ENCODE results near the gene COX8A.

The COX8A gene

DNA sequence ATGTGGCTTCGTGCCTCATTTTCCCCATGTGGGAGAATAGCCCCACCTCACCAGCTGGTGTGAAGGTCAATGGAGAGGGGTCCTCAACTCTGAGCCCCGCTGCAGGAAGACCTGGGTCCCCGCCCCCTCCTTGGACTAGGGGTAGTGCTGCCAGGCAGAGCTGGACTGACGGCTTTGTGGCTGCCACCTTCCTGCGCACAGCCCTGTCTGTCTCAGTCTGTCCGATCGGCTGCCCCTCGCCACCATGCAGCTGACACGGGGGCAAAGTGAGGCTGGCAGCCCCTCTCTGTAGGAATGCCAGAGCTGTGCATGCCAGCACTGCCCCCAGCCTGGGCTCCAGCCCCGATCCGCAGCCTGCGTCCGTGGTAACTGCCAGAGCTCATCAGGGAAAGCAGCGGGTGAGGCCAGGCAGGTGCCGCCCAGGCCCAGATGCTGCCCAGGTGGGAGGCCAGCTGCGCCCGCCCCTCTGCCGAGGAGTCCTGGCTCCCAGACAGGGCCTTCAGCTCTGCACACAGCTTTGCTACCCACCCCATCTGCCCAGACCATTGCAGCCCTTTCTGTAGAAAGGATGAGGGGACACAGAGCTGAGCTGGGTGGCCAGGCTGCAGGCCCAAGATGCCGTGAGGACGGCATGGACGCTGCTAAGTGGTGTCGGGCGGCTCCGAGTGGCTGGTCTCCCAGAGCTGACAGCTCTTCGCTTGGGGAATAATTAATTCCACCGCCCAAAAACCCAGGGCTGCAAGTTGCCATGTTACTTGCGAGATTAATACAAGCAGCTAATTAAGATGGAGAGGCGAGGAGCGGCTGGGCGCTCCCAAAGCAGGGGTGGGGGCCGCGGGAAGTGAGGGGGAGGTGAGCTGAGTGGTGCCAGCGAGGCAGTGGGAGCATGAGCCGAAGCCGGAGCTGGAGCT is 41.8 kb downstream of the COX8A start:
- H3K36me3 ChIP-seq (ENCODE audit: insufficient read depth, low read depth, low read length), result no peaks in the 10 kb centered on the region
- H3K9me3 ChIP-seq (ENCODE audit: insufficient read depth, low read depth, low read length), result no peaks in the 10 kb centered on the region
- peaks cover 80% of the 10 kb centered on the region for H3K27me3 ChIP-seq (ENCODE audit: insufficient read depth, low read length)
- no peak overlapping the region for H3K9ac ChIP-seq (ENCODE audit: low read depth, low read length)
- no peaks in the 10 kb centered on the region for H3K4me1 ChIP-seq (ENCODE audit: insufficient read depth, low read length)
- no peak overlapping the region for H3K27ac ChIP-seq (ENCODE audit: low read length)
- no peak overlapping the region for H3K4me3 ChIP-seq (ENCODE audit: low read length)

DNA sequence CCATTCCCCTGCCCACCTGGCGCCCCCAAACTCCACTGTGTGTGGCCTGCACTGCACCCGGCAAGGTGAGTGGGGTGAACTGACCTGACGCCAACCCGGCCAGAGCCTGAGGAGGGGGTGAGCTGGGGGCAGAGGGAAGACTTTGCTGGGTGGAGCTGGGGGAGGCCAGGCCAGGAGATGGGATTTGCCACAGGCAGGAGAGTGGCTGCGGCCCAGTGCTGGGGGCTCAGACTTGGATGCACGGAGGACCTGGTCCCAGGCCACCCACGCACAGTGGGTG is 43.5 kb downstream of the COX8A start:
- Histone ChIP-seq H3K4me1 (ENCODE audit: insufficient read depth, low read length) (peaks cover 9% of the 10 kb centered on the region; the same call in 1 of the 2 replicates), H3K9ac (ENCODE audit: low read depth, low read length) (no peak overlapping the region), H3K27ac (ENCODE audit: low read length) (no peak overlapping the region), H3K9me3 (ENCODE audit: insufficient read depth, low read depth, low read length) (no peaks in the 10 kb centered on the region), H3K36me3 (ENCODE audit: insufficient read depth, low read depth, low read length) (no peaks in the 10 kb centered on the region), H3K4me3 (ENCODE audit: low read length) (no peak overlapping the region), H3K27me3 (ENCODE audit: insufficient read depth, low read length) (peaks cover 75% of the 10 kb centered on the region)

DNA sequence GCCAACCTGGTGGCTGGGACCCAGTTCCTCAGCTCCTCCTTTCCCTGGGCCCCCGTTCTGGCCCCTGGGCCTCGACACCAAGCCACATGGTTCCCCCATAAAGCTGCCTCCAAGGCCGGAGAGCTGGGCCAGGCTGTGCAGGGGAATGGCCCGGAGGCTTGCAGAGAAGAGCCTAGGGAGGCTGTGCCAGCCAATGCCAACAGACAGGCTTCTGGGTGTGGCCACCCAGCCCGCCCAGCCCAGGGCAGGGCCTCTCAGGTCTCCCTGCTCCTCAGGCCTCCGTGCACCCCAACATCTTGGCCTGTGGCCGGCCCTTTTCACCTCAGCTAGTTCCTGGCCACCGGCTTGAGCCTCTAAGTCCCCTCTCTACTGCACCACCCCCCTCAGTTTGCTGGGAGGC is 43.9 kb downstream of the COX8A start:
- H3K27me3 ChIP-seq (ENCODE audit: insufficient read depth, low read length), result peaks cover 71% of the 10 kb centered on the region
- no peak overlapping the region for H3K4me3 ChIP-seq (ENCODE audit: low read length)
- peaks cover 9% of the 10 kb centered on the region; the same call in 1 of the 2 replicates for H3K4me1 ChIP-seq (ENCODE audit: insufficient read depth, low read length)
- no peak overlapping the region for H3K9ac ChIP-seq (ENCODE audit: low read depth, low read length)
- H3K27ac ChIP-seq (ENCODE audit: low read length), result no peak overlapping the region
- H3K36me3 ChIP-seq (ENCODE audit: insufficient read depth, low read depth, low read length), result no peaks in the 10 kb centered on the region
- H3K9me3 ChIP-seq (ENCODE audit: insufficient read depth, low read depth, low read length), result no peaks in the 10 kb centered on the region

DNA sequence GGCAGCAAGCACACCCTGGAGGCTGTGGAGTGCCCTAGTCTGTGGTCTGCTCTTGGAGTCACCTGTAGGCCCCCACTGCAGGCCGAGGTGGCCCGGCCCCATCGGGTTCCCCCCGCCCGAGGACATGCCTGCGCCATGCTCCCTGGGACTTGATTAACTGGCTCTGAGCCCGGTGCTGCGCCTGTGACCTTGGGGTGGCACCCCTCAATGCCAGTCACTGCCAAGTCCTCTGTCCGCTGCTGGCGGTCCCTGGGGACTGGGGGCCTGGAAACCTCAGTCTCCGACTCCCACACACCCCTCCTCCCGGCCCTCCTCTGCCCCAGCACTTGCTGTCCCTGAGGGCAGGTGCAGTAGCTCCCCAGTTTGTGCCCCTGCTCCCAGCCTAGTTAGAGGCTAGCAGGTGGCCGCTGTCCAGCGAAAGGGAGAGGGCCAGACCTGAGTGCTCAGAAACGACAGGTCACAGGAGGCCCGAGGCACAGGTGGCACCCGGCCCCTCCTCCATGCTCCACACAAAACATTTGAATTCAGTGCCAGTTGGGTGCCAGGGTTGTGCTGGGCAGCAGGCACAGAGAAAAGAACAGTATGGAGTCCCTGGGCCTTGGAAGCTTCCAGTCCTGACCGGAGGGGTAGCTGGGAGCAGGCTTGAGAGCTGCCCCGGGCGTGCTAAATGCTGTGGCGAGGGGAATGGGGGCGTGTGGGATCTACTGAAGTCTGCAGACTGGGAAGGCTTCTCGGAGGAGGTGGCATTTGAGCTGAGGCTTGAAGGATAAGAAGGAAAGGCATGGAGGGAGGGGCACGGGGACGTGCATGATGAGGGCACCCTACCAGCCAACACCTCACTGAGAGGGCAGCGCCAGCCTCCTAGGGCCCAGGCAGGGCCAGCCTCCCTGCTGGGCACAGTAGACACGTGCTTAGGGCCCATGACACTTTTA is 45.0 kb downstream of the COX8A start:
- no peaks in the 10 kb centered on the region for H3K36me3 ChIP-seq (ENCODE audit: insufficient read depth, low read depth, low read length)
- no peak overlapping the region for H3K4me3 ChIP-seq (ENCODE audit: low read length)
- H3K9ac ChIP-seq (ENCODE audit: low read depth, low read length), result no peak overlapping the region
- peaks cover 61% of the 10 kb centered on the region for H3K27me3 ChIP-seq (ENCODE audit: insufficient read depth, low read length)
- H3K4me1 ChIP-seq (ENCODE audit: insufficient read depth, low read length), result peaks cover 13% of the 10 kb centered on the region; the same call in 1 of the 2 replicates
- H3K9me3 ChIP-seq (ENCODE audit: insufficient read depth, low read depth, low read length), result no peaks in the 10 kb centered on the region
- no peak overlapping the region for H3K27ac ChIP-seq (ENCODE audit: low read length)

DNA sequence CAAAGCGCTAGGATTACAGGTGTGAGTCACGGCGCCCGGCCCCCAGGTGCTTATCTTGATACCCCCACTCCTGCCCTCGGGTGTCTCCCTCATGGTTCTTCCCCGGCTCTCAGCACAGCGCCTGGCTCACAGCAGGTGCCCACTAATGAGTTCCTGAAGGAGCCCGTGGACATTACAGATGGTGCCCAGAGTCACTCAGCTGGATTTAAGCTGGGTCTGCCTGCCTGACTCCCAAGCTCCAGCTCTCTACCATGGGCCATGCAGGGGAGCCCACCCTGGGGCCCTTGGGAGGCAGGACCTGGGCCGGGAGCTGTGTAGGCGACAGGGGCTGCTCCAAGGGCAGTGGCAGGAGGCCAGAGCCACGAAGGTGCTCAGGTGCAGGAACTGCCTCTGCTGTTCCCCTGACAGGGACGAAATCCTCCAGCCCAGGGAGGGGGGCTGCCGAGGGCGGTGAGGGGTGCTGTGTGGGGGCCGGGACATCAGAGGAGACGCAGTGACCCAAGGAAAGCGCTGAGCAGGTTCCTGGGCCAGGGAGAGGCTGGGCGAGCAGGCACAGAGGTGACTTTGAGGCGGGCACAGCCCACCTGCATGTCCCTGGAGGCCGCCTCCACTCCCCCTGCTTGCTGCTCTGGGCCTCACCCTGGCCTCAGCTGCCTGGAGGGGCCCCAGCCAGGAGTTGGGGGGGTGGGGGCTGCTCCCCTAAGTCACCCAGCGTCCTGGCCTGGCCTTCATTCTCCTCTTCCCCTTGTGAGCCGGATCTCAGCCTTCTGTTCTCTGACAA is 46.7 kb downstream of the COX8A start:
- no peak overlapping the region for H3K4me3 ChIP-seq (ENCODE audit: low read length)
- no peak overlapping the region for H3K27ac ChIP-seq (ENCODE audit: low read length)
- H3K4me1 ChIP-seq (ENCODE audit: insufficient read depth, low read length), result peaks cover 25% of the 10 kb centered on the region; the same call in 1 of the 2 replicates
- peaks cover 43% of the 10 kb centered on the region for H3K27me3 ChIP-seq (ENCODE audit: insufficient read depth, low read length)
- H3K9me3 ChIP-seq (ENCODE audit: insufficient read depth, low read depth, low read length), result no peaks in the 10 kb centered on the region
- H3K36me3 ChIP-seq (ENCODE audit: insufficient read depth, low read depth, low read length), result no peaks in the 10 kb centered on the region
- no peak overlapping the region for H3K9ac ChIP-seq (ENCODE audit: low read depth, low read length)

DNA sequence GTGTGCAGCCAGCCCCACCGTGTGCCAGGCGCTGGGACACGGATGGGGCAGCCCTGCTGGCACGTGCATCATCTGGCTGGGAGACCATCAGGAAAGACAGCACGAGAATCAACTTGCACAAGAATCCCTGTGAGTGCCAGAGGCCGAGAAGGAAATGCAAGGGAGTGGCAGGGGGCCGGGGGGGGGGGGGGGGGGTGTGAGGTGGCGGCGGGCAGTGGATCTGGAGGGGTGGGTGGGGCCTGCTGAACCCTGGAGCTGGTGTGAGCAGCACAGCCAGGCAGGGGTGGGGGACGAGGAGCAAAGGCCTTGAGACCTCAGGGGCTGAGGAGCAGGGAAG is 47.3 kb downstream of the COX8A start:
- Histone ChIP-seq H3K4me1 (ENCODE audit: insufficient read depth, low read length) (peaks cover 25% of the 10 kb centered on the region; the same call in 1 of the 2 replicates), H3K9me3 (ENCODE audit: insufficient read depth, low read depth, low read length) (no peaks in the 10 kb centered on the region), H3K4me3 (ENCODE audit: low read length) (no peak overlapping the region), H3K9ac (ENCODE audit: low read depth, low read length) (no peak overlapping the region), H3K27ac (ENCODE audit: low read length) (no peak overlapping the region), H3K36me3 (ENCODE audit: insufficient read depth, low read depth, low read length) (no peaks in the 10 kb centered on the region), H3K27me3 (ENCODE audit: insufficient read depth, low read length) (peaks cover 42% of the 10 kb centered on the region)

DNA sequence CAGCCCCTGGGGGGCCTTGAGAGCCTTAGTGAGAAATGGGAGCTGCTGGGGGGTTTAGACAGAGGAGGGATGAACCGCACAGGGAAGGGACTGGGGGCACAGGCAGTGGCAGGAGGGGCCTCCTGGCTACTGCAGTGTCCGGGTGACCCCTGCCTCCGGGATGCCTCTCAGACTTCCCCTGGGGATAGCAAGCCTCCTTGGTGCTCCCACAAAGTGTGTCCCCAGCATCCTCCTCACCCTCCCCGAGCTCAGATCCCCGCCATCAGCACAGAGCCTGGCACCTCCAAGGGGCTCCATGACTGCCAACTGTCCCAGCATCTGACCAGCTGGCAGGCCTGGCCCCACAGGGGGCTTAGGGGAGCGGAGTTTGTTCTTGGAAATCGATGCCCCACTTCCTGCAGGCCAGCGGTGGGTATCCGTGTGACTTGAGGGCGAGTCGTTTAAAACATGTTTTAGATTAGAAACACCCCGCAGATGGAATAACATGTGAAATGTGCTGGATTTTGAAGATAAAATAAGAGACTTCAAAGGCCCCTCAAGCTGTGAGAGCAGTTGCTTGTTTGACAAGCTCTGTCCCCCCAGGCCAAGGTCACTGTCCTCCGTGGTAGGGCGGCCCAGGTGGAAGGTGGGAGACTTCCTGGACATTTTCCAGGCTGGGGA is 47.8 kb downstream of the COX8A start:
- no peak overlapping the region for H3K27ac ChIP-seq (ENCODE audit: low read length)
- H3K4me1 ChIP-seq (ENCODE audit: insufficient read depth, low read length), result peaks cover 25% of the 10 kb centered on the region; the same call in 1 of the 2 replicates
- H3K9ac ChIP-seq (ENCODE audit: low read depth, low read length), result no peak overlapping the region
- no peak overlapping the region for H3K4me3 ChIP-seq (ENCODE audit: low read length)
- H3K27me3 ChIP-seq (ENCODE audit: insufficient read depth, low read length), result peaks cover 44% of the 10 kb centered on the region
- no peaks in the 10 kb centered on the region for H3K36me3 ChIP-seq (ENCODE audit: insufficient read depth, low read depth, low read length)
- no peaks in the 10 kb centered on the region for H3K9me3 ChIP-seq (ENCODE audit: insufficient read depth, low read depth, low read length)

DNA sequence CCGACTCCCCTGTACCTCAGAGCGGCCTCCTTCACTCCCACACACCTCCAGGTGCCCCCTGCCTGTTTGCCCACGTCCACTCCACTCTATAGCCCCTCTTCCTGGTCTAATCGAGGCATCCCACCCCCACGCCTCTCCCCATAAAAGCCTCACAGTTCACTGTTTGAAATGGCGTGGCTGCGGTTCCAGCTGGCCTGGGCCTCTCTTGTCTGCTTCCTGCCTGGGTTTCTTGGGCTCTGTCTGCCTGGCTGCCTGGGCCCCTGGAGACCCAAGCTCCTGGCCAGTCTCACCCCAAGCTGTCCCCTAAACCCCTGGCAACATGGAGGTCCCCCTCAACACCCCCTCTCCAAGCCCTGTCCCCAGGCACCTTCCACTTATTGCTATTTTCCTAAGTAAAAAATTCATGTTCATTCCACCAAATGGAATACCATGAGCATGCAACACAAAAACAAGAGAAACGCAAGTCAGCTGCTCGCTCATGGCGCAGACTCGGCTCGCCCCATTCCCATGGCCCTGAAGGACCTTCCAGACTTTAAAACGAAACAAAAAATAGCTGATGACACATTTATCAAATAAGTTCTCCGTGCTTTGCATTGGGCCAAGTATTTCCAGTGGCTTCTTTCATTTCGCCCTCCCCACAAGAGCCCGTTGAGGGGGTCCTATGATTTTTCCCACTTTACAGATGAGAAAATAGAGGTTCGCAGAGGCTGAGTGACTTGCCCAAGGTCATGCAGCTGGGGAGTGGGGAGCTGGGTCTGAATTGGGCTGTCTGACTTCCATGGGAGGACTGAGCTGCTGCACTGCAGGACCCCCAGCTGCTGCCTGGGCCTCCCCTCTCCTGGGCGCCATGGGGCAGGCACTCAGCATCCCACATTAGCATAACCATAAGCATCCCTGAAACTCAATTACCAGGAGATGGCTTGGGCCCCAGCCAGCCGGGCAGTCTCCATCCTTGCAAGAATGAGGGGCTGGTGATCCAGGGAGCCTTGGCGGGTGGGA is 49.6 kb downstream of the COX8A start:
- H3K4me1 ChIP-seq (ENCODE audit: insufficient read depth, low read length), result peaks cover 40% of the 10 kb centered on the region; the same call in 1 of the 2 replicates
- H3K36me3 ChIP-seq (ENCODE audit: insufficient read depth, low read depth, low read length), result no peaks in the 10 kb centered on the region
- no peak overlapping the region for H3K27ac ChIP-seq (ENCODE audit: low read length)
- no peaks in the 10 kb centered on the region for H3K9me3 ChIP-seq (ENCODE audit: insufficient read depth, low read depth, low read length)
- no peak overlapping the region; the same call in 1 of the 2 replicates for H3K4me3 ChIP-seq (ENCODE audit: low read length)
- H3K9ac ChIP-seq (ENCODE audit: low read depth, low read length), result peak overlapping the region; percentile 31; the same call in 1 of the 2 replicates
- H3K27me3 ChIP-seq (ENCODE audit: insufficient read depth, low read length), result peaks cover 46% of the 10 kb centered on the region

DNA sequence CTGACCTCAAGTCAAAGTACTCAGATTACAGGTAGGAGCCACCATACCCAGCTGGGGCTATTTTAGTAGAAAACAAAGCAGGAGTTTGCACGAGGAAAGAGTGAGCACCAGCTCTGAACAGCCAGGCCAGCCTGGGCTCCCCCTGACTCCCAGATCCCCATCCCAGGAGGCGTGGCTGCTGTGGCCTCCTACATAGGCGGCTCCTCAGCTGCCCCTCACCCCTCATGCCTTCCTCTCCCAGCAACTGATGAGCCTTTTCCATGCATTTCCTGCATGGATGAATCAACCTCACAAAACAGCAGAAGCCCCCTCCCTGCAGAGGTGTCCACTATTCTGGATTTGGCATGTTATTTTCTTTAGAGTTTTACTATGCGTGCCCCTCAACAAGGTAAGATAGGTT is 50.8 kb downstream of the COX8A start:
- Histone ChIP-seq H3K4me1 (ENCODE audit: insufficient read depth, low read length) (peaks cover 45% of the 10 kb centered on the region; the same call in 1 of the 2 replicates), H3K9me3 (ENCODE audit: insufficient read depth, low read depth, low read length) (no peaks in the 10 kb centered on the region), H3K27ac (ENCODE audit: low read length) (no peak overlapping the region), H3K4me3 (ENCODE audit: low read length) (no peak overlapping the region), H3K27me3 (ENCODE audit: insufficient read depth, low read length) (peaks cover 50% of the 10 kb centered on the region), H3K36me3 (ENCODE audit: insufficient read depth, low read depth, low read length) (no peaks in the 10 kb centered on the region), H3K9ac (ENCODE audit: low read depth, low read length) (no peak overlapping the region; the same call in 1 of the 2 replicates)

Measured in iPS-20b (cell line).